Adipose tissue (tissue), 3 donors: Measurements from ENCODE around the gene AKTIP. TPM values are rescaled to one million over a fixed set of nuclear protein-coding genes. Genes with fewer than 3 reads are reported as not detected.

Experiments
- H3K27ac ChIP-seq: one replicate; pipeline ENCODE4 v1.5.1; 2013; ENCODE audit warnings: low read depth, low read length
- WGBS, 3 donors: extraction: QIAGEN DNeasy Blood & Tissue Kit; methylation state at CpG; one replicate each; pipeline ENCODE4 v1.1.7; 2013; 5-methylcytosine and 5-hydroxymethylcytosine counted together
- polyA plus RNA-seq, 3 donors: library from polyadenylated mRNA; stranded (reverse); fragments of 200-250 nt; gene quantifications; one replicate each; pipeline ENCODE4 v1.2.3, GENCODE V29; 2013
- donor health status: healthy with polysubstance abuse.
- donor health status: Bipolar disorder and iron deficiency.
- donor health status: healthy.

Gene AKTIP
- polyA plus RNA-seq, 3 donors = 9.5 to 24.0 (median 22.0) TPM

- WGBS, 3 donors = 94 to 97% (median 94%) methylated on average over 6 of the region's 6 CpGs
- H3K27ac ChIP-seq = no peak overlapping the region
These were observed 8.4 kb downstream of the AKTIP start for GRCh38 chr16:53494636-53495035.

DNA sequence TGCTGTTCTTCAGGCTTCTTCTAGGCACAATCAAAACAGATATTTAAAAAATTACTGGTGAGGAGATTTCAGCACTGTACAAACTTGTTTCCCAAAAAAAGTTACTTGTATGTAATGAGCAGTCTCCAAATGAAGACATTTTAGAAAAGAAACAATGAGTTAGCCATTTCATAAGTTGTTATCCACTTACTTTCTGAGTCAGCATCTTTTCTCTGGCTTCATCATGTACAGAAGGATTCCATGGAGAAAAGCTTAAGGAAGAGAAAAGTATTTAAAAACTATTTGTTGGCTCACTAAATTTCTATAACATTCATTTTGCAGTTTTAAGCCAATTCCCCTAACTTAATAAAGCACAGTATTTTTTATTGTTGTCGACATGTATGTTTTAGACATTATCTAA lies 10.5 kb downstream of the AKTIP start:
- 76 to 88% (median 85%) methylated on average over 1 of the region's 1 CpG for WGBS, 3 donors
- H3K27ac ChIP-seq = no peak overlapping the region

GRCh38 chr16:53489755-53490154 lies 13.3 kb downstream of the AKTIP start:
- no peak overlapping the region for H3K27ac ChIP-seq
- 63 to 81% (median 64%) methylated on average over 1 of the region's 1 CpG for whole genome bisulfite sequencing, 3 donors

- no peak overlapping the region for H3K27ac ChIP-seq
These were observed 16.8 kb downstream of the AKTIP start for GRCh38 chr16:53486230-53486629.

DNA sequence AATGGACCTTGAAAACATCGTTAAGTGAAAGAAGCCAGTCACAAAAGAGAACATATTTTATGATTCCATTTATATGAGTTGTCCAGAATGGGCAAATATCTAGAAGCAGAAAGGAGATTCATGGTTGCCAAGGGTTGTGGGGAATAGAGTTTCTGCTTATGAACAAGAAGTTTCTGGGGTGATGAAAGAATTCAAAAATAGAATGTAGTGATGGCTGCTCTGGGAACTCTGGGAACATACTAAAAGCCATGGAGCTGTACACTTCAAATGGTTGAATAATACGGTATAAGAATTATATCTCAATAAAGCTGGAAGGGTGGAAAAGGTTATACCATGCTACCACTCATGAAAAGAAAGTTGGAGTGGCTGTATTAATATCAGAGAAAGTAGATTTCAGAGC lies 18.5 kb downstream of the AKTIP start:
- no peak overlapping the region for H3K27ac ChIP-seq
- WGBS, 3 donors = 98 to 100% (median 99%) methylated on average over 2 of the region's 2 CpGs

GRCh38 chr16:53482123-53482522 lies 20.9 kb downstream of the AKTIP start:
- H3K27ac ChIP-seq = no peak overlapping the region
- 65 to 88% (median 70%) methylated on average over 2 of the region's 2 CpGs for WGBS, 3 donors

- no peak overlapping the region for H3K27ac ChIP-seq
- 83 to 96% (median 89%) methylated on average over 1 of the region's 1 CpG for WGBS, 3 donors
These were observed 22.6 kb downstream of the AKTIP start for GRCh38 chr16:53480394-53480793.

GRCh38 chr16:53478965-53479364 lies 24.0 kb downstream of the AKTIP start:
- 94 to 97% (median 95%) methylated on average over 5 of the region's 5 CpGs for WGBS, 3 donors
- no peak overlapping the region for H3K27ac ChIP-seq

- H3K27ac ChIP-seq = no peak overlapping the region
- WGBS, 3 donors = 77 to 92% (median 91%) methylated on average over 2 of the region's 2 CpGs
These were observed 26.1 kb downstream of the AKTIP start for GRCh38 chr16:53476867-53477266.

DNA sequence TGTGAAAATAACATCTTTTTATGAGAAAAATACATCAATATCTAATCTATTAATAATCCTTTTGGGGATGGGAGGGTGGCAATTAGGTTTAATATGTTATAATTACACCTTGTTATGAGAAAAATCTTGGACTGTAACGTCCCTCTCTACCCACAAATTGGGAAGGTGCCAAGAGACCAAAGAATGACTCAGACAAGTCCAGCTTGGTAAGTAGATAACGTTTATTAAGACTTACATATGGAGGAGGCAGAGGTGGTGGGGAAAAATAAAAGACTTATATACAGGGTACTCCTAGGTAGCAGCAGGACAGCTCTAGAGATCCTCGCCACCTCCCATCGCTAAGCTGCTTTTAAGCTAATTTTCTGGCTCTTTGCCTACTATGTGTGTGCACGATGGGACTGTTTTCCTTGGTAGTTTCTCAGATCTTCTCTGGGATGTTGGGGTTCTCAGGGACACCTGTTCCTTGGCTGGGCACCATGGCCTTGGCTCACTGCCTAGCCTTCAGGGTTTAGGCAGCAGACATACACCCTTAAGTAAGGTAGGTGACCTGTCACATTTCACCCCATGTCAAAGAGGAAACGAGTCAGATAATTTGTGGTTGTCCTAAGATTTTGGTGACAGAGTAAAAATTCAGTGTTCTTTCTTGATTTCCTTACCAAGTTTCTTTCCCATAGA lies 37.3 kb downstream of the AKTIP start:
- H3K27ac ChIP-seq = no peak overlapping the region
- 57 to 72% (median 70%) methylated on average over 6 of the region's 6 CpGs for WGBS, 3 donors

DNA sequence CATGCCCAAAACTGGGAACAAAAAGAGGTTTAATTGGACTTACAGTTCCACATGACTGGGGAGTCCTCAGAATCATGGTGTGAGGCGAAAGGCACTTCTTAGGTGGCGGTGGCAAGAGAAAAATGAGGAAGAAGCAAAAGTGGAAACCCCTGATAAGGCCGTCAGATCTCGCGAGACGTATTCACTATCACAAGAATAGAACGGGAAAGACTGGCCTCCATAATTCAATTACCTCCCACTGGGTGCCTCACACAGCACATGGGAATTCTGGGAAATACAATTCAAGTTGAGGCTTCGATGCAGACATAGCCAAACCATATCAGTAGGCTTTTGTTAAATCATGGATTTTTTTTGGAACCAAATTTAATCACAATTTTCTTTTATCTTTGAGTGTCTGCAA lies 44.4 kb downstream of the AKTIP start:
- H3K27ac ChIP-seq = no peak overlapping the region
- 87 to 92% (median 90%) methylated on average over 8 of the region's 8 CpGs for WGBS, 3 donors

GRCh38 chr16:53457670-53458069 lies 45.3 kb downstream of the AKTIP start:
- 75 to 84% (median 78%) methylated on average over 2 of the region's 2 CpGs for WGBS, 3 donors
- no peak overlapping the region for H3K27ac ChIP-seq

GRCh38 chr16:53456625-53457024 lies 46.4 kb downstream of the AKTIP start:
- WGBS, 3 donors = 79 to 91% (median 82%) methylated on average over 2 of the region's 2 CpGs
- H3K27ac ChIP-seq = no peak overlapping the region

GRCh38 chr16:53453928-53454327 lies 49.1 kb downstream of the AKTIP start:
- no peak overlapping the region for H3K27ac ChIP-seq
- 92 to 99% (median 97%) methylated on average over 5 of the region's 5 CpGs for WGBS, 3 donors

- WGBS, 3 donors = 87 to 93% (median 91%) methylated on average over 4 of the region's 4 CpGs
- H3K27ac ChIP-seq = no peak overlapping the region
These were observed 53.0 kb downstream of the AKTIP start for GRCh38 chr16:53449816-53450517.

DNA sequence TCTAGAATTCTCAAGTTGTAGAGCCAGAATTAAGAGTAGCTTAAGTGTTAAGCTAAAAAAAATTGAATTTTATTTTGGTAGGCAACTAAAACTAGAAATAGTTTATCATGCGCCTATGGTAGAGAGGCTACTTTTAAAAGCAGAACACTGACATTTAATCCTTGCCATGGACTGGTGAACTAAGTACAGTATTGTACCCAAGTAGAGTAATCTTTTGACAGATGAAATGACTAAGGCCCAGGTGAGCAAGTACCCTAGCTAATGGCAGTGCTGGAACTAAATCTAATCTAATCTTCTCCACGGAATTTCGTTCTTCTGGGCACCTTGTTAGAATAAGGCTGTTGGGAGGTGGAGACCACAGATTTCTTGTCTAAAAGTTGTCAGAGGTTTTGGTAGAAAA lies 56.9 kb downstream of the AKTIP start:
- H3K27ac ChIP-seq = no peak overlapping the region
- WGBS, 3 donors = 48 to 93% (median 73%) methylated on average over 3 of the region's 3 CpGs

GRCh38 chr16:53445534-53445933 lies 57.5 kb downstream of the AKTIP start:
- 96% methylated on average over 5 of the region's 5 CpGs for WGBS, 3 donors
- no peak overlapping the region for H3K27ac ChIP-seq
